ENCODE measurements around the gene ACTL8. TPM values are rescaled to one million over a fixed set of nuclear protein-coding genes. Genes with fewer than 3 reads are reported as not detected.

ACTL8 gene
- polyA plus RNA-seq, 1 donor (not counting 4 experiments of a cell fraction or from before 2014, with no cell fraction given) = not detected

DNA sequence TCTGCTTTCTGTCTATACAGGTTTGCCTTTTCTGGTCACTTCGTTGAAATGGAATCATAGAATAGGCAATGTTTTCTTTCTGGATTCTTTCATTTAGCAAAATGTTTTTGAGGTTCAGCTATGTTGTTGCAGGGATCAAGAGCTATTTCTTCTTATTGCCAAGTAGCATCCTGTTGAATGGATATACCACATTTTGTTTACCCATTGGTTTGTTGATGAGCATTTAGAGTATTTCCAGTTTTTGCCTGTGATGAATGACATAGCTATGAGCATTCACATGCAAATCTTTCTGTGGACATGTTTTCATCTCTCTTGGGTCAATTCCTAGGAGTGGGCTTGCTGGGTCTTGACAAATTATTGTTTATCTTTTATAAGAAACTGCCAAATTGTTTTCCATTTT is 115.5 kb downstream of the ACTL8 start:
- TF ChIP-seq, protein P1, sequence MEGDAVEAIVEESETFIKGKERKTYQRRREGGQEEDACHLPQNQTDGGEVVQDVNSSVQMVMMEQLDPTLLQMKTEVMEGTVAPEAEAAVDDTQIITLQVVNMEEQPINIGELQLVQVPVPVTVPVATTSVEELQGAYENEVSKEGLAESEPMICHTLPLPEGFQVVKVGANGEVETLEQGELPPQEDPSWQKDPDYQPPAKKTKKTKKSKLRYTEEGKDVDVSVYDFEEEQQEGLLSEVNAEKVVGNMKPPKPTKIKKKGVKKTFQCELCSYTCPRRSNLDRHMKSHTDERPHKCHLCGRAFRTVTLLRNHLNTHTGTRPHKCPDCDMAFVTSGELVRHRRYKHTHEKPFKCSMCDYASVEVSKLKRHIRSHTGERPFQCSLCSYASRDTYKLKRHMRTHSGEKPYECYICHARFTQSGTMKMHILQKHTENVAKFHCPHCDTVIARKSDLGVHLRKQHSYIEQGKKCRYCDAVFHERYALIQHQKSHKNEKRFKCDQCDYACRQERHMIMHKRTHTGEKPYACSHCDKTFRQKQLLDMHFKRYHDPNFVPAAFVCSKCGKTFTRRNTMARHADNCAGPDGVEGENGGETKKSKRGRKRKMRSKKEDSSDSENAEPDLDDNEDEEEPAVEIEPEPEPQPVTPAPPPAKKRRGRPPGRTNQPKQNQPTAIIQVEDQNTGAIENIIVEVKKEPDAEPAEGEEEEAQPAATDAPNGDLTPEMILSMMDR (optimal IDR thresholded peaks at IDR 0.05 in 1 of 3, IDR thresholded peaks at IDR 0.05 in 1 of 3, conservative IDR thresholded peaks at IDR 0.05 in 1 of 3; ENCODE audit: extremely low read depth in 1 of 3, insufficient read depth in 2 of 3, low read length in 3 of 3) = no peak
- no peak for TF ChIP-seq EZH2 (IDR thresholded peaks at IDR 0.05; ENCODE audit: low read length)
- no peaks in the 10 kb centered on the region for H3K27me3 ChIP-seq (ENCODE audit: control insufficient read depth, extremely low read depth, insufficient read depth, low read length)
- H3K36me3 ChIP-seq (ENCODE audit: control insufficient read depth in 2 of 2, extremely low read depth in 1 of 2, insufficient read depth in 2 of 2, low read length in 2 of 2) = no peaks in the 10 kb centered on the region
- DNase-seq (ENCODE audit: low read depth, low spot score) (no peak), FAIRE-seq (no peak)
- no peaks in the 10 kb centered on the region for H4K20me1 ChIP-seq (ENCODE audit: control insufficient read depth, extremely low read depth, insufficient read depth, low read length)
- no peaks in the 10 kb centered on the region for H3K9me1 ChIP-seq (ENCODE audit: control insufficient read depth, extremely low read depth, insufficient read depth, low read length)
- no peak overlapping the region for H3K27ac ChIP-seq (ENCODE audit: control insufficient read depth, insufficient read depth, low read length)
- peaks cover 42% of the 10 kb centered on the region for H3K4me1 ChIP-seq (ENCODE audit: control insufficient read depth, extremely low read depth, insufficient read depth, low read length)
- no peaks in the 10 kb centered on the region for H3K9me3 ChIP-seq (ENCODE audit: control insufficient read depth, low read depth, low read length)
- no peak overlapping the region for H2AFZ ChIP-seq (ENCODE audit: control insufficient read depth, low read length)
- no peaks in the 10 kb centered on the region for H3K79me2 ChIP-seq (ENCODE audit: control insufficient read depth, insufficient read depth, low read length)
- H3K4me3 ChIP-seq (ENCODE audit: control insufficient read depth in 2 of 3, extremely low read depth in 1 of 3, insufficient read depth in 2 of 3, low read depth in 1 of 3, low read length in 3 of 3) = no peak overlapping the region
- dilution Hi-C loops (cut with MboI; ENCODE audit: extremely low pct_ligation_motif_present, low sequenced_read_pairs) = no loop called here
- H3K4me2 ChIP-seq (ENCODE audit: control insufficient read depth, extremely low read depth, insufficient read depth, low read depth, low read length) = no peak overlapping the region
- H3K9ac ChIP-seq (ENCODE audit: control insufficient read depth, extremely low read depth, insufficient read depth, low read length) = no peak overlapping the region

DNA sequence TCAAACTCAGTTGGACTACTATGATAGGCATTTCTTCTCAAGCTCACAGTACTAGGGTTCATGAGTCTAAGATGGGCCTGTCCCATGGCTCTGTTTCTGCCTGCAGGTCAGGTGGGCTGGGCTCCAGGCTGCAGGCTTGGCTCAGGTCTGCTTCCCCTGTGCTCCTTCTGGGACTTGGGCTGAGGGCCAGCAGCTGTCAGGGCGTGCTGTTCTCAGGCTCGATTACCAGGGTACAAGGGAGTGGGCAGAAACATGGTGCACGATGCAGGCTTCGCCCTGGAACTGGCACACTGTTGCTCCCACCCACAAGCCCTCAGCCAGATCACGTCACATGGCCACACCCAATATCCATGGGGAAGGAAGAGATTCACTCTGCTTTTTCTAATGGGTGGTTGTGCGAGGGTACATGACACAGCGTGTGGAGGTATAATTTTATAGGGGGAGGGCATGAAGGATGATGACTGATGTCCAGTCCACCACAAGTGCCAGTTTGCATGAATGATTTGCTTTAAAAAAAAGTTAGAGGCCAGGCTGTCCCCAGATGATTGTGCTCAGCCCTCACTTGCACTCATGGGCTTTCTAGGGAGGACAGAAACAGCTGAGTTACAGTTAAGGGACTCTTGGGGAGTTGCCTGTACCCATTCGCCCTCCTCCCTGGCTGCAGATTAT is 118.0 kb downstream of the ACTL8 start:
- H3K9me1 ChIP-seq (ENCODE audit: control insufficient read depth, extremely low read depth, insufficient read depth, low read length) = no peaks in the 10 kb centered on the region
- H3K4me1 ChIP-seq (ENCODE audit: control insufficient read depth, extremely low read depth, insufficient read depth, low read length) = peaks cover 33% of the 10 kb centered on the region
- no peak for FAIRE-seq
- no peaks in the 10 kb centered on the region for H4K20me1 ChIP-seq (ENCODE audit: control insufficient read depth, extremely low read depth, insufficient read depth, low read length)
- dilution Hi-C loops (cut with MboI; ENCODE audit: extremely low pct_ligation_motif_present, low sequenced_read_pairs) = no loop called here
- no peak for DNase-seq (ENCODE audit: low read depth, low spot score)
- no peaks in the 10 kb centered on the region for H3K79me2 ChIP-seq (ENCODE audit: control insufficient read depth, insufficient read depth, low read length)
- no peaks in the 10 kb centered on the region for H3K36me3 ChIP-seq (ENCODE audit: control insufficient read depth in 2 of 2, extremely low read depth in 1 of 2, insufficient read depth in 2 of 2, low read length in 2 of 2)
- H3K27ac ChIP-seq (ENCODE audit: control insufficient read depth, insufficient read depth, low read length) = no peak overlapping the region
- TF ChIP-seq EZH2 (IDR thresholded peaks at IDR 0.05; ENCODE audit: low read length) = no peak
- TF ChIP-seq, protein P1 (optimal IDR thresholded peaks at IDR 0.05 in 1 of 3, IDR thresholded peaks at IDR 0.05 in 1 of 3, conservative IDR thresholded peaks at IDR 0.05 in 1 of 3; ENCODE audit: extremely low read depth in 1 of 3, insufficient read depth in 2 of 3, low read length in 3 of 3) = no peak
- no peak overlapping the region for H3K4me3 ChIP-seq (ENCODE audit: control insufficient read depth in 2 of 3, extremely low read depth in 1 of 3, insufficient read depth in 2 of 3, low read depth in 1 of 3, low read length in 3 of 3)
- no peaks in the 10 kb centered on the region for H3K9me3 ChIP-seq (ENCODE audit: control insufficient read depth, low read depth, low read length)
- H3K27me3 ChIP-seq (ENCODE audit: control insufficient read depth, extremely low read depth, insufficient read depth, low read length) = no peaks in the 10 kb centered on the region
- no peak overlapping the region for H3K4me2 ChIP-seq (ENCODE audit: control insufficient read depth, extremely low read depth, insufficient read depth, low read depth, low read length)
- no peak overlapping the region for H3K9ac ChIP-seq (ENCODE audit: control insufficient read depth, extremely low read depth, insufficient read depth, low read length)
- no peak overlapping the region for H2AFZ ChIP-seq (ENCODE audit: control insufficient read depth, low read length)

Data from keratinocyte (primary cell).